Activated naive CD8-positive, alpha-beta T cell treated with anti-CD3 and anti-CD28 coated beads for 36 hours (primary cell): Measurements from ENCODE around the gene KRTAP5-8. TPM values are rescaled to one million over a fixed set of nuclear protein-coding genes. Genes with fewer than 3 reads are reported as not detected.
"Not testable (repeated sequence)": the region's sequence is repeated elsewhere in the genome, so short reads cannot be mapped to it uniquely, and the experiment has no call there.

Source experiments
- DNase-seq: peaks from one replicate; pipeline ENCODE4 v3.0.0; 2021
- H3K27ac Mint-ChIP-seq: one replicate; pipeline ENCODE4 v1.8.0; 2022; ENCODE audit warnings: mild to moderate bottlenecking, moderate library complexity, mixed read lengths
- H3K27me3 Mint-ChIP-seq: one replicate; pipeline ENCODE4 v1.8.0; 2022; ENCODE audit warnings: mild to moderate bottlenecking, mixed read lengths
- H3K36me3 Mint-ChIP-seq: one replicate; pipeline ENCODE4 v1.8.0; 2021; ENCODE audit warnings: mild to moderate bottlenecking, mixed read lengths
- H3K4me1 Mint-ChIP-seq: one replicate; pipeline ENCODE4 v1.8.0; 2021; ENCODE audit warnings: mixed read lengths
- H3K4me3 Mint-ChIP-seq: one replicate; pipeline ENCODE4 v1.8.0; 2022; ENCODE audit warnings: mild to moderate bottlenecking, moderate library complexity, mixed read lengths
- H3K9me3 Mint-ChIP-seq: one replicate; pipeline ENCODE4 v1.8.0; 2022; ENCODE audit warnings: mixed read lengths
- total RNA-seq, 2 experiments: library from RNA; stranded (reverse); gene quantifications; one replicate each; pipeline ENCODE4 v1.2.3, GENCODE V29; 2021

Gene KRTAP5-8
- total RNA-seq, 2 experiments from 2014 or later, result not detected

DNA sequence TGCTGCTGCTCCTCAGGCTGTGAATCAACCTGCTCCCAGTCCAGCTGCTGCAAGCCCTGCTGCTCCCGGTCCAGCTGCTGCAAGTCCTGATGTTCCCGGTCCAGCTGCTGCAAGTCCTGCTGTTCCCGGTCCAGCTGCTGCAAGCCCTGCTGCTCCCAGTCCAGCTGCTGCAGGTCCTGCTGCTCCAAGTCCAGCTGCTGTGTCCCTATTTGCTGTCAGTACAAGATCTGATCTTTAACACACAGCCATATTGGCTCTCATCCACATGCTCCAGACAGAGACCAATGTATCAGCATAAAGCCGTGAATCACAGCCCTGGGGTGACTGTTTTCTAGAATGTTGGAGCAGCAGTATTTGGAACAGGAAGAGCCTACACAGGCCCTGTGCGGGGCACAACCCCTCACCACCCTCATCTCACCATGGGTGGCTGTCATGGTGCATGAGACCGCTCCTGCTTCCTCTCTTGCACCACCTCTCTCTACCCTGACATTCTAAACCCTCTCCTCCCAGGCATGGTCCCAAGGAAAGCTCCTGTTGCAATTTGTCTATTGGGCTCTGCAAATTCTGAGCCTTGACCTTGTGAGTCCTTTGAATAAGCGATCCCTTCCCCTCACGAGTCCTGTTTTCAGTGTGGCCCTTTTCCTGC, 31.0 kb downstream of the KRTAP5-8 start:
- DNase-seq, result no peak
- Mint-ChIP-seq H3K36me3 (no peaks in the 10 kb centered on the region), H3K4me1 (no peaks in the 10 kb centered on the region), H3K9me3 (no peaks in the 10 kb centered on the region), H3K27me3 (peaks cover 19% of the 10 kb centered on the region), H3K4me3 (no peak overlapping the region), H3K27ac (no peak overlapping the region)

- H3K36me3 Mint-ChIP-seq, H3K27ac Mint-ChIP-seq, H3K27me3 Mint-ChIP-seq, H3K9me3 Mint-ChIP-seq, H3K4me1 Mint-ChIP-seq, DNase-seq, H3K4me3 Mint-ChIP-seq: not testable (repeated sequence)
These were observed 33.5 kb downstream of the KRTAP5-8 start for GRCh38 chr11:71571101-71571850.

DNA sequence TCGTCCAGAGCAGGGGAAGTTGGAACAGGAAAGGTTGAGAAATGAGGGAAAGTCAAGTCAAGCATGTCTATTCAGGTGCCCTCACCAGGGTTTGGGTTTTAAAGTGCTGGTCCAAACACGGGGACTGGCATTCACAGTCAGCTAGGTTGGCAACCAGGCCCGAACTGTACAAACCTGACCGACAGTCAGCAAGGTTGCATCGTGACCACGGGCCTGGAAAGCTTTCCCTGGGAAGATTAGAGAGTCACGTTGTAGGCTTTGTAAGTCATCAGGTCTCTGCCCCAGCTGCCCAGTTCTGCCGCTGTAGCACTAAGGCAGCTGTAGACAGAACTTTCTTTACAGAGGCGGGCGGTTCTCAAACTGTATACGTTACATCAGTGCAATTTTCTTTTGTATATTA, 35.0 kb downstream of the KRTAP5-8 start:
- Mint-ChIP-seq H3K9me3 (no peaks in the 10 kb centered on the region), H3K4me3 (no peak overlapping the region), H3K27me3 (no peaks in the 10 kb centered on the region), H3K4me1 (no peaks in the 10 kb centered on the region), H3K27ac (no peak overlapping the region), H3K36me3 (no peaks in the 10 kb centered on the region)
- no peak for DNase-seq

- Mint-ChIP-seq H3K27ac (no peak overlapping the region), H3K9me3 (no peaks in the 10 kb centered on the region), H3K27me3 (no peaks in the 10 kb centered on the region), H3K4me3 (no peak overlapping the region), H3K4me1 (no peaks in the 10 kb centered on the region), H3K36me3 (no peaks in the 10 kb centered on the region)
- no peak for DNase-seq
These were observed 36.6 kb downstream of the KRTAP5-8 start for GRCh38 chr11:71574418-71574817.

- H3K27me3 Mint-ChIP-seq, result peaks cover 4% of the 10 kb centered on the region
- H3K4me3 Mint-ChIP-seq, result no peak overlapping the region
- H3K36me3 Mint-ChIP-seq, result no peaks in the 10 kb centered on the region
- no peak overlapping the region for H3K27ac Mint-ChIP-seq
- H3K4me1 Mint-ChIP-seq, result no peaks in the 10 kb centered on the region
- no peak for DNase-seq
- no peaks in the 10 kb centered on the region for H3K9me3 Mint-ChIP-seq
These were observed 38.0 kb downstream of the KRTAP5-8 start for GRCh38 chr11:71575723-71576424.

- not testable (repeated sequence) for H3K4me3 Mint-ChIP-seq, H3K27ac Mint-ChIP-seq, H3K27me3 Mint-ChIP-seq, H3K4me1 Mint-ChIP-seq, H3K9me3 Mint-ChIP-seq, DNase-seq, H3K36me3 Mint-ChIP-seq
These were observed 39.1 kb downstream of the KRTAP5-8 start for GRCh38 chr11:71576688-71577465.

GRCh38 chr11:71577469-71578004, 39.7 kb downstream of the KRTAP5-8 start:
- DNase-seq, result no peak

GRCh38 chr11:71579513-71579912, 41.7 kb downstream of the KRTAP5-8 start:
- not testable (repeated sequence) for H3K4me1 Mint-ChIP-seq, H3K27ac Mint-ChIP-seq, DNase-seq, H3K4me3 Mint-ChIP-seq, H3K36me3 Mint-ChIP-seq, H3K9me3 Mint-ChIP-seq
- peaks cover 12% of the 10 kb centered on the region for H3K27me3 Mint-ChIP-seq

More at GRCh38 chr11:71577469-71578004, 39.7 kb downstream of the KRTAP5-8 start:
- H3K27ac Mint-ChIP-seq, result no peak overlapping the region
- no peaks in the 10 kb centered on the region for H3K4me1 Mint-ChIP-seq
- H3K36me3 Mint-ChIP-seq, result no peaks in the 10 kb centered on the region
- no peak overlapping the region for H3K4me3 Mint-ChIP-seq
- H3K27me3 Mint-ChIP-seq, result peaks cover 8% of the 10 kb centered on the region
- H3K9me3 Mint-ChIP-seq, result no peaks in the 10 kb centered on the region

DNA sequence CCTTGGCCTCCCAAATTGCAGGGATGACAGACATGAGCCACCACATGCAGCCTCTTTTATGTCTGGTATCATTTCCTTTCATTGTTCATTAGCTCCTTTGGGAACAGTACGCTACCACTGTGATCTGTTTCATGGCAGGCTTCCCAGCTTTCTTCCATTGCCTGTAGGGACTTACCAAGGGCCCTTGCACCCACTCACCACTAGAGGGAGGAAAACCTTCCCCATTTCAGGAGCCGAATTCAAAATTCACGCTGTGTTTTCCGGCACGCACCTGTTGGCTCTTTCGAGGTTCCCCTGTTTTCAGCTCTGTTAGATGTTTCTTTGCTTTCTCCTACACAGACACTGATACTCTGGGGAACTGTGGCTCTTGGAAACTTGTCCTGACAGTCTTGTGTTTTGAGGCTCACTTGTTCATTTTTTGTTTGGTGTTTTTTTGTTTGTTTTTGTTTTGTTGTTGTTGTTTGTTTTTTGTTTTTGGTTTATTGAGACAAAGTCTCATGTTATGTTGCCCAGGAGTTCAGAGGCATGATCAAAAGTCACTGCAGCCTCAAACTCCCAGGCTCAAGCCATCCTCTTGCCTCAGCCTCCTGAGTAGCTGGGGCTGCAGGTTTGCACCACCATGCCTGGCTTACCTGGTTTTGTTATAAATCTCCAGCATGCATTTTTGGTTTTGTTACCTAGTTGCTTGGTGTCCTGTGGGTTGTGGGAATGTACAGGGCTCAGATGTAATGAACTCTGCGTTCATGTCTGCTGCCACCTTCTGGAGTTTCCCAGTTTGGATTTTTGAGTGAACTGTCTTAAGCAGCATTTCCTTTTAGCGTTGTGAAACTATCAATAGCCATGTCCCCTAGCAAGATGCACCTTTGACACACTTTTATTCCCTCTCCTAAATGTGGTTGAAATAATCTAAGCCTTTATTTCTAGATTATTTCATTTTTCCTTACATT, 42.5 kb downstream of the KRTAP5-8 start:
- H3K36me3 Mint-ChIP-seq, result no peaks in the 10 kb centered on the region
- peak; percentile 18 for DNase-seq
- no peaks in the 10 kb centered on the region for H3K9me3 Mint-ChIP-seq
- no peak overlapping the region for H3K27ac Mint-ChIP-seq
- H3K27me3 Mint-ChIP-seq, result peaks cover 18% of the 10 kb centered on the region
- no peak overlapping the region for H3K4me3 Mint-ChIP-seq
- H3K4me1 Mint-ChIP-seq, result no peaks in the 10 kb centered on the region

DNA sequence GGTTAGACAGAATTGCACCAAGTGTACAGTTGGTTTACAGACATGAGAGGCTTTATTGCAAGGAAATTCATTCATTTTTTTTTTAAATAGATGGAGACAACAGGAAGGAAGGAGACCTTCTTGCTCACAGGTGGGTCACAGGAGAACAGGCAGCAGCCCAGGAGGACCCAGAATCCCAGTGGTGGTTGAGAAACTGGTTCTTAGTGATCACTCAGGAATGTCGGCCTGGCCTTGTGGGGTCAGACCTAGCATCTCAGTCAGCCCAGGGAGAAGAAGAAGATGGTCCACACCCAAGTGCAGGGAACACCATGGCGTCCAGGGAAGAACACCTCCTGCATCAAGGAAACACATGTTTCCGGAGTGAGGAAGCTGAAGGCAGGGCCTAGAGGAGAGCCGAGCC, 44.0 kb downstream of the KRTAP5-8 start:
- Mint-ChIP-seq H3K9me3 (no peaks in the 10 kb centered on the region), H3K4me3 (no peak overlapping the region), H3K36me3 (no peaks in the 10 kb centered on the region), H3K4me1 (no peaks in the 10 kb centered on the region), H3K27ac (no peak overlapping the region), H3K27me3 (peaks cover 26% of the 10 kb centered on the region)
- no peak for DNase-seq

GRCh38 chr11:71582309-71582895, 44.6 kb downstream of the KRTAP5-8 start, which contains the start of gene KRTAP5-11:
KRTAP5-11 (minus strand) TSS chr11:71582875; CDS start chr11:71582837, 38 bp downstream.
- Mint-ChIP-seq H3K27ac (no peak within 1 kb of the TSS), H3K9me3 (no peaks in the 10 kb centered on the region)
- no peak for DNase-seq

GRCh38 chr11:71582969-71583368, 45.1 kb downstream of the KRTAP5-8 start:
- peaks cover 26% of the 10 kb centered on the region for H3K27me3 Mint-ChIP-seq
- not testable (repeated sequence) for H3K27ac Mint-ChIP-seq, H3K36me3 Mint-ChIP-seq, H3K4me1 Mint-ChIP-seq, DNase-seq, H3K9me3 Mint-ChIP-seq, H3K4me3 Mint-ChIP-seq

More at GRCh38 chr11:71582309-71582895, 44.6 kb downstream of the KRTAP5-8 start, which contains the start of gene KRTAP5-11:
- no peak within 1 kb of the TSS for H3K4me3 Mint-ChIP-seq
- no peaks in the 10 kb centered on the region for H3K4me1 Mint-ChIP-seq
- no peaks in the 10 kb centered on the region for H3K36me3 Mint-ChIP-seq
- peaks cover 26% of the 10 kb centered on the region for H3K27me3 Mint-ChIP-seq

DNA sequence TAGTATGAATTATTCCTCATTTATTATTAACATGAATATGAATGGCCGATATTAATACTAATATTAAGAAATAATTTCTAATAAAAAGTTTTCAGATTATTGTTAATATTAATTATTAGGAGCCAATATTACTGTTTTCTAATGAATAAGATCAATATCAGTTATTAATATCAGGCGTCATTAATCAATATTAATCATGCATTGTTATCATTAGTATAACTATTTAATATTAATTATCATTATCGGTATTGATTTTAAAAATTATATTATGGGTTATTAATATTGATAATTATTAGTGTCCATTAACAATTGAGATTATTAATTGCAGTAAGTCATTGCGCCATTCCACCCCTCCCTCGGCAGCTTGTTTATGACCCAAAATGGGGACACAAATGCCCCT, 47.8 kb downstream of the KRTAP5-8 start:
- H3K9me3 Mint-ChIP-seq, DNase-seq, H3K27ac Mint-ChIP-seq, H3K36me3 Mint-ChIP-seq, H3K4me3 Mint-ChIP-seq, H3K4me1 Mint-ChIP-seq: not testable (repeated sequence)
- H3K27me3 Mint-ChIP-seq, result peaks cover 23% of the 10 kb centered on the region
